HT1080 (cell line): ENCODE results near the gene DNAH8. TPM values are rescaled to one million over a fixed set of nuclear protein-coding genes. Genes with fewer than 3 reads are reported as not detected.
A peak's percentile ranks its signal among the peaks of the same experiment; 100 is the strongest.

Experiments
- DNase-seq: peaks from one replicate; pipeline ENCODE4 v3.0.0-alpha.2; 2015; ENCODE audit warnings: low read depth
- total RNA-seq: library from RNA; depleted of rRNA; stranded (reverse); fragments of >200 nt; shearing (Covaris generic); gene quantifications from 2 replicates; pipeline ENCODE4 v1.2.3, GENCODE V29; 2014

The DNAH8 gene
- total RNA-seq, 1 experiment from 2014 or later = not detected

GRCh38 chr6:38701551-38701950 lies 13.6 kb upstream of the DNAH8 start:
- DNase-seq = no peak

GRCh38 chr6:38702558-38703397 lies 12.3 kb upstream of the DNAH8 start, which contains the start of gene GLO1:
Gene GLO1 (minus strand): TSS chr6:38703145. CDS start chr6:38703054, 91 bp downstream.
- DNase-seq = peak; percentile 97

- DNase-seq = no peak
These were observed 11.0 kb upstream of the DNAH8 start for GRCh38 chr6:38703949-38704590.

- no peak for DNase-seq
These were observed 9.2 kb upstream of the DNAH8 start for GRCh38 chr6:38705924-38706323.

GRCh38 chr6:38708496-38708895 lies 6.6 kb upstream of the DNAH8 start:
- no peak for DNase-seq

- DNase-seq = peak; percentile 50
These were observed 1.3 kb upstream of the DNAH8 start for GRCh38 chr6:38713812-38714211.

GRCh38 chr6:38714239-38715015 lies 684 bp upstream of the DNAH8 start:
- no peak for DNase-seq

- DNase-seq = no peak
These were observed 1.7 kb downstream of the DNAH8 start for GRCh38 chr6:38716825-38717224.

- no peak for DNase-seq
These were observed 4.2 kb downstream of the DNAH8 start for GRCh38 chr6:38719358-38719757.

GRCh38 chr6:38720295-38720694 lies 5.2 kb downstream of the DNAH8 start:
- DNase-seq = no peak

- no peak for DNase-seq
These were observed 6.9 kb downstream of the DNAH8 start for GRCh38 chr6:38722038-38722437.

GRCh38 chr6:38722727-38723334 lies 7.7 kb downstream of the DNAH8 start:
- DNase-seq = no peak

- no peak for DNase-seq
These were observed 8.7 kb downstream of the DNAH8 start for GRCh38 chr6:38723783-38724182.

GRCh38 chr6:38724343-38724742 lies 9.2 kb downstream of the DNAH8 start:
- no peak for DNase-seq

GRCh38 chr6:38725414-38726183 lies 10.5 kb downstream of the DNAH8 start:
- DNase-seq = peak; percentile 63

GRCh38 chr6:38728203-38728602 lies 13.1 kb downstream of the DNAH8 start:
- DNase-seq = no peak

- DNase-seq = no peak
These were observed 15.2 kb downstream of the DNAH8 start for GRCh38 chr6:38730140-38730862.

GRCh38 chr6:38736951-38737350 lies 21.8 kb downstream of the DNAH8 start:
- DNase-seq = no peak

GRCh38 chr6:38738261-38738660 lies 23.1 kb downstream of the DNAH8 start:
- no peak for DNase-seq

GRCh38 chr6:38739532-38739931 lies 24.4 kb downstream of the DNAH8 start:
- no peak for DNase-seq
